Stimulated activated CD4-positive, alpha-beta T cell treated with anti-CD3 and anti-CD28 coated beads, TNF-alpha, amount 100 ng/mL, for 24 hours (primary cell): ENCODE results near the gene EXOC1L.

Experiments used
- DNase-seq, 3 experiments: peaks; one replicate each; pipeline ENCODE4 v3.0.0-alpha.2; 2020; ENCODE audit warnings: low read depth in 3 of 3

The EXOC1L gene

DNA sequence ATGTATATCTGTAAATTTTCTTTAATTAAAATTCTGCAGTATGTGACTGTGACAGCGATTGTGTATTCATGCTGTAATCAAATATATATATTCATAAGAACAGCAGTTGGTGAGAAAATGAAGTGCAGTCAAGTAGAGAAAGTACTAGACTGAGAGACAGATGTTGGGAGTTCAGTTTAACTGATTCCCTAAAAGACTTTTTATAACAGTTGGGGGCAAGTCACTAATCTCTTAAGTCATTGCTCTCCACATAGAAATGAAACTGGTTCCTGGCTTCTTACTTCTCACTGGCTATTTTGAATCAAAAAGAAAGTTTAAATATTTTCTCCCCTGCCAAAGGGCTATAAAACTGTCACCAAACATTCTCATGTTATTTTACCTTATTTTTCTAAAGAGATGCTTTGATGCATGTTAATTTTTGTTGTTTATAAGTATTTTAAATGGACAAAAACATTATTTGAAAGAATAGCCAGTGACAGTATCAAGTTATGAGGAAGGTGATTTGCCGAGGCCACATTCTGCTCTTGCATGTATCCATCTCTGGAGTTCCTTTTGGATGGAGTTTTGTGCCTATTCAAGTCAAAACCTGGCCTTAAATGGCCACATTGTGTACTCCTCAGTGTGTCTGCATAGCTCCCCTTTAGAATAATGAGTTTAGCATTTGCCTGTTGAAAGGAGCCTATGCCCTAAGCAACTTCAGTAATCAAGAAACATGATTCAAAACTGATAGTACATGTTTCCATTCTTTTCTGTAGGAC, 64.7 kb downstream of the EXOC1L start:
- DNase-seq = no peak

DNA sequence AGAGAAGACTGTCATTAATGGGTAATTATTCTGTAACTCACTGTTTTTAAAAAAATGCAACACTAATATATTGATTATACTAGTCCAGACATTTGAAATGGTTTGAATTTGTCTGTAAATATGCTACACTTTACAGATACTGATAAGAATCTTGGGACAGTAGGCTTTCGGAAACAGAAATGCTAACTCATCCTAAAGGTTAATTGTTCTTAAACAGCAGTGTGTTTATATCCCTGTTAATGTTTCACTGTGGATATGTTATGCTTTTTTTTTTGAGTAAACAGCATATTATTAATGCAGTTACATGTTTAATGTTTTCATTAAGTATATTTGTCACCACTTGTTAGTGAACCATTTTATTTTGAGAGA, 65.2 kb downstream of the EXOC1L start:
- DNase-seq = no peak
